ENCODE results near the gene CGB7. TPM values are rescaled to one million over a fixed set of nuclear protein-coding genes. Genes with fewer than 3 reads are reported as not detected.

The CGB7 gene
- total RNA-seq, 1 experiment from 2014 or later, result 1.2 TPM

- Histone ChIP-seq H2AFZ (ENCODE audit: low read length) (no peak within 1 kb of the TSS), H3K4me2 (ENCODE audit: insufficient read depth, insufficient read length, low read length) (peak within 1 kb of the TSS; percentile 25)
- no CpG with 5 or more reads among the region's 17 CpGs for WGBS (ENCODE audit: extremely low coverage, insufficient read length, low lambda C conversion rate)
Observed at GRCh38 chr19:49017041-49017665, 40.4 kb downstream of the CGB7 start, which contains the start of gene LHB. Gene LHB (minus strand): TSS chr19:49017091. CDS start chr19:49017081, 10 bp downstream.

More at GRCh38 chr19:49017041-49017665, 40.4 kb downstream of the CGB7 start, which contains the start of gene LHB:
- Histone ChIP-seq H3K27me3 (ENCODE audit: insufficient read depth, low read length) (no peaks in the 10 kb centered on the region; the same call in 1 of the 2 replicates), H3K18ac (ENCODE audit: insufficient read length, low read depth, low read length) (no peak within 1 kb of the TSS), H3K9me3 (ENCODE audit: control insufficient read depth, low read depth, low read length) (no peaks in the 10 kb centered on the region), H3K23me2 (ENCODE audit: insufficient read length, low read depth, low read length, poor library complexity, severe bottlenecking) (peaks cover 8% of the 10 kb centered on the region), H3K4ac (ENCODE audit: low read depth, low read length) (no peak within 1 kb of the TSS), H3K79me1 (ENCODE audit: insufficient read depth, low read depth, low read length, poor library complexity, severe bottlenecking) (no peaks in the 10 kb centered on the region), H3K56ac (ENCODE audit: insufficient read length, low read depth, low read length) (no peak within 1 kb of the TSS), H2BK20ac (ENCODE audit: low read depth, low read length, poor library complexity, severe bottlenecking) (no peak within 1 kb of the TSS), H4K91ac (ENCODE audit: insufficient read length, low read depth, low read length) (no peak within 1 kb of the TSS), H4K5ac (ENCODE audit: insufficient read length, low read depth, low read length) (no peak within 1 kb of the TSS), H3K9ac (ENCODE audit: extremely low read depth, insufficient read length, low read length) (no peak within 1 kb of the TSS), H3K27ac (ENCODE audit: insufficient read length, low read depth, low read length) (no peak within 1 kb of the TSS), H2BK120ac (ENCODE audit: low read depth, low read length, poor library complexity, severe bottlenecking) (no peak within 1 kb of the TSS), H3T11ph (ENCODE audit: low read length) (no peak within 1 kb of the TSS), H3K4me1 (ENCODE audit: insufficient read depth, low read length) (peaks cover 4% of the 10 kb centered on the region; the same call in 1 of the 2 replicates), H2BK5ac (ENCODE audit: insufficient read length, low read length) (no peak within 1 kb of the TSS), H2AK5ac (ENCODE audit: insufficient read length, low read length) (no peak within 1 kb of the TSS), H2BK15ac (ENCODE audit: low read depth, low read length) (no peak within 1 kb of the TSS), H3K14ac (ENCODE audit: insufficient read depth, low read length) (no peak within 1 kb of the TSS; the same call in 1 of the 2 replicates), H4K8ac (replicated peaks; ENCODE audit: insufficient read length, low read depth, low read length) (no peak within 1 kb of the TSS), H4K20me1 (ENCODE audit: control insufficient read depth, insufficient read depth, insufficient read length) (no peaks in the 10 kb centered on the region), H3K79me2 (ENCODE audit: insufficient read depth, low read length) (no peaks in the 10 kb centered on the region), H3K23ac (ENCODE audit: insufficient read length, low read depth, low read length) (no peak within 1 kb of the TSS), H2BK12ac (ENCODE audit: insufficient read length, low read depth, low read length) (no peak within 1 kb of the TSS)
- DNase-seq, result peak; percentile 61
- no peak within 1 kb of the TSS for H3K27ac Mint-ChIP-seq
- peaks cover 0 to 1% of the 10 kb centered on the region in 2 experiments; a peak in 2 of 5 replicates for H3K9me3 Mint-ChIP-seq
- no peak for TF ChIP-seq CTCF (conservative IDR thresholded peaks at IDR 0.05)
- peak within 1 kb of the TSS; percentile 54 to 66; a peak in 4 of 5 replicates for H3K4me3 Mint-ChIP-seq
- H3K36me3 Mint-ChIP-seq (ENCODE audit: insufficient read depth in 1 of 3, low read depth in 3 of 3), result peaks cover 12 to 41% (median 39%) of the 10 kb centered on the region in 3 experiments; a peak in 6 of 7 replicates
- peaks cover 15 to 36% of the 10 kb centered on the region in 2 experiments for H3K4me1 Mint-ChIP-seq
- peaks cover 34% of the 10 kb centered on the region for H3K27me3 Mint-ChIP-seq (ENCODE audit: low read depth)

Data from H9 (cell line).